Thyroid gland (tissue), 4 donors: Measurements from ENCODE around the gene RRAGD.

Experiments used
- CTCF ChIP-seq, 6 experiments: fragments of 200-600 bp in 3 of 6; fragments of 450-650 bp in 3 of 6; sonication (generic) in 3 of 6; IDR thresholded peaks; one replicate each; pipeline ENCODE4 v1.5.1; 2016 to 2019; ENCODE audit warnings: antibody characterized with exemption in 6 of 6, mild to moderate bottlenecking in 2 of 6, inconsistent platforms in 1 of 6, moderate library complexity in 1 of 6
- POLR2A ChIP-seq, 2 donors: fragments of 450-650 bp; IDR thresholded peaks; one replicate each; pipeline ENCODE4 v1.6.1; 2017; ENCODE audit warnings: antibody characterized with exemption in 2 of 2, mild to moderate bottlenecking in 2 of 2, moderate library complexity in 1 of 2

- no peak for TF ChIP-seq POLR2A (IDR thresholded peaks at IDR 0.05)
- TF ChIP-seq CTCF (IDR thresholded peaks at IDR 0.05) = no peak
These were observed 39.6 kb downstream of the RRAGD start for GRCh38 chr6:89372506-89372901.
